Measurements from ENCODE around the gene LPIN3.

Gene LPIN3

DNA sequence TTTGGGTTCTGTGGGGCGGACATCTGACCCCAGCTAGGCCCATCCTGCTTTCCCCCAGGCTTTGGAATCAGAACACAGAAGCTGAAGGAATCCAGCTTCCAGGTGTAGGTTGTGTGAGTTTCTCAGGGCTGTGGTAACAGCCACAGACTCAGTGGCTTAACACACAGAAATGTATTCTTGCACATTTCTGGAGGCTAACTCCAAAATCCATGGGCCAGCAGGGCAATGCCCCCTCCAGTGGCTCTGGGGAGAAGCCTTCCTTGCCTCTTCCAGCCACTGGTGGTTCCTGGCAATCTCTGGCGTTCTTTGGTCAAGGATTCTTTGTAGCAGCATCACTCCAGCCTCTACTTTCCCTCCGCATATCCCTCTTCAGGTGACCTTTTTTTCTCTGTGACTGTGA is 27.3 kb downstream of the LPIN3 start:
- ChIA-PET CTCF (no interaction called here), POLR2A (no interaction called here)
- TF ChIP-seq, protein P1, sequence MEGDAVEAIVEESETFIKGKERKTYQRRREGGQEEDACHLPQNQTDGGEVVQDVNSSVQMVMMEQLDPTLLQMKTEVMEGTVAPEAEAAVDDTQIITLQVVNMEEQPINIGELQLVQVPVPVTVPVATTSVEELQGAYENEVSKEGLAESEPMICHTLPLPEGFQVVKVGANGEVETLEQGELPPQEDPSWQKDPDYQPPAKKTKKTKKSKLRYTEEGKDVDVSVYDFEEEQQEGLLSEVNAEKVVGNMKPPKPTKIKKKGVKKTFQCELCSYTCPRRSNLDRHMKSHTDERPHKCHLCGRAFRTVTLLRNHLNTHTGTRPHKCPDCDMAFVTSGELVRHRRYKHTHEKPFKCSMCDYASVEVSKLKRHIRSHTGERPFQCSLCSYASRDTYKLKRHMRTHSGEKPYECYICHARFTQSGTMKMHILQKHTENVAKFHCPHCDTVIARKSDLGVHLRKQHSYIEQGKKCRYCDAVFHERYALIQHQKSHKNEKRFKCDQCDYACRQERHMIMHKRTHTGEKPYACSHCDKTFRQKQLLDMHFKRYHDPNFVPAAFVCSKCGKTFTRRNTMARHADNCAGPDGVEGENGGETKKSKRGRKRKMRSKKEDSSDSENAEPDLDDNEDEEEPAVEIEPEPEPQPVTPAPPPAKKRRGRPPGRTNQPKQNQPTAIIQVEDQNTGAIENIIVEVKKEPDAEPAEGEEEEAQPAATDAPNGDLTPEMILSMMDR (IDR thresholded peaks at IDR 0.05; ENCODE audit: control extremely low read depth, extremely low read depth, low read depth, missing control alignments) = no peak
- no peak for DNase-seq (ENCODE audit: extremely low spot score)

DNA sequence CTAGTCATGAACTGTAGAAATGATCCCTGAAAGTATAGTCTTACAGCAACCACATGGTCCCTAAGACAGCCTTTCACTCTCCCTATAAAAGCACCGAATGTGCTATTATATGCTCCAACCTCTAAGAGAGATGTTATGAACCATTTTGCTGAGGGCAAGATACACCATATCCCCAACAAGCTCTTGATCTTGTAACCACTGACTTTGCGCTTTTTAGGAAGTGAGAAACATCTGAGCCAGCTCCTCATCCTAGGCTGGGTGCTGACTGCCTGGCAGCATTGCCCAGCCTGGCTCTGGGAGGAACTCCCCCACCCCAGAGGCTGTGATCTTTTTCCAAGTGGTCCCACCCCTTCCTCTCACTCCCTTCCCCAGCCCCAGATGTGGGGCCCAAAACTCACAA is 29.1 kb downstream of the LPIN3 start:
- TF ChIP-seq, protein P1 (IDR thresholded peaks at IDR 0.05; ENCODE audit: control extremely low read depth, extremely low read depth, low read depth, missing control alignments) = no peak
- ChIA-PET CTCF (interaction anchor here (0.7 to 1.2 kb wide), 2 partner anchors 18 to 30 kb away, joined by 3 to 4 read pairs; no protein-coding TSS in a partner anchor), POLR2A (no interaction called here)
- DNase-seq (ENCODE audit: extremely low spot score) = no peak

DNA sequence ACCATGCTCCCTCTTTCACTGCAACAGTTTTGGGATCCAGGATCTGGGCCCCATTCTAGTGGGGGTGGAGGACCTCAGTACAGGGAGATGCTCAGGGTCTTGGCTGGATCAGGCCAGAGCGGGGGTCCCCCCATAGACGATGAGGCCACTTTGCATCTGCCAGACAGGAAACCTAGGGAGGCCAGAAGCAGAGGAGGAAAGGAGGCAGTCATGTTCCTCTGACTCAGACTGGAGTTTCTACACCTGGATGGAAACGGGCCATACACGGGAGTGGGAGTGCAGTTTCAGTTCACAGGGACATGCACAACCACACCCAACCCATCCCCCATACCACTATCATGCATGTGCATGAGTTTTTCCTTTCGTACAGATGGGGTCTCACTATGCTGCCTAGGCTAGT is 29.6 kb downstream of the LPIN3 start:
- CTCF ChIA-PET = interaction anchor here (1.2 kb wide), 1 partner anchor 17 kb away, joined by 4 read pairs; no protein-coding TSS in a partner anchor

DNA sequence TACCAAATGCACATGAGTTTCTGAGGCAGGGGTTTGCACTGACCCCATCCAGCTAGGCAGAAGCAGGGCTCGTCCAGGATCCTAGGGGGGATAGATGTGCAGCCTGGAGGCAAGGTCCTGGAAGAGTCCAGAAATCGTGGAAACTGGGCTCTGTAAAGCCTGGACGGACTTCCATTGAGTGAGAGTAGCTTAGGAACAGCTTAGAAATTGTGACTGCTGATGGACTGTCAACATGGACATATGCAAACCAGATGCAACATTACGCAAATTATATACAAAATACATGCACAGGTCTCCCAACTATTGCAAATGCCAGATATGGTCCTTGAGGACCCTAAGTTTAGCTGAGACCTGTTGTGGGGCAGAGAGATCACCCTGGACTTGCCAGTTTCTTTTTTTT is 30.8 kb downstream of the LPIN3 start:
- POLR2A ChIA-PET = no interaction called here
- TF ChIP-seq, protein P1 (IDR thresholded peaks at IDR 0.05; ENCODE audit: control extremely low read depth, extremely low read depth, low read depth, missing control alignments) = no peak
- CTCF ChIA-PET = no interaction called here
- no peak for DNase-seq (ENCODE audit: extremely low spot score)

More for the DNA sequence above, 29.6 kb downstream of the LPIN3 start:
- DNase-seq (ENCODE audit: extremely low spot score) = no peak
- POLR2A ChIA-PET = no interaction called here
- TF ChIP-seq, protein P1 (IDR thresholded peaks at IDR 0.05; ENCODE audit: control extremely low read depth, extremely low read depth, low read depth, missing control alignments) = no peak

DNA sequence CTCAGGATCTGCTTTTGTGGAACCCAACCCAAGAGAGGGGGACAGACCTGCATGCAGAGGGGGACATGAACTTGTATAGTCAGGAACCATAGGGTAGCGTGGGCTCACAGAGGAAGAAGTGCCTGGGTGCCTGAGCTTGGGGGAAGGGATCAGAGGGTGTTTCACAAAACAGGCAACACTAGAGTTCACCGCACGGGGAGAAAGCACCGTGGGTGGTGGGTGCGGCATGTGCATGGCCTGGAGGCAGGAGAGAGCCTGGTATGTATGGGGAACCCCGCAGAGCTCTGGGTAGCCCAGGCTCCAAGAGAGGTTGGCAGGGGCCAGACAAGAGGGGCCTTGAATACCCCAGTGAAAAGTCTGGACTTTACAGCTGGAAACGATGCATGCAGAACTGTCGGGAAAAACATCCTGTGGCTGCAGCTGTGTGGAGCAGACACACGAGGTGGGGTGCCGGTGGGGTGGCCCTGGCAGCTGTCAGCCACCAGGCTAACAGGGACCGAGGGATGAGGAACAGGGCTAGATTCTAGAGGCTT is 32.7 kb downstream of the LPIN3 start:
- DNase-seq (ENCODE audit: extremely low spot score) = no peak
- TF ChIP-seq, protein P1 (IDR thresholded peaks at IDR 0.05; ENCODE audit: control extremely low read depth, extremely low read depth, low read depth, missing control alignments) = no peak
- CTCF ChIA-PET = interaction anchor here (0.9 kb wide), 1 partner anchor 10 kb away, joined by 3 read pairs; no protein-coding TSS in a partner anchor
- POLR2A ChIA-PET = no interaction called here

DNA sequence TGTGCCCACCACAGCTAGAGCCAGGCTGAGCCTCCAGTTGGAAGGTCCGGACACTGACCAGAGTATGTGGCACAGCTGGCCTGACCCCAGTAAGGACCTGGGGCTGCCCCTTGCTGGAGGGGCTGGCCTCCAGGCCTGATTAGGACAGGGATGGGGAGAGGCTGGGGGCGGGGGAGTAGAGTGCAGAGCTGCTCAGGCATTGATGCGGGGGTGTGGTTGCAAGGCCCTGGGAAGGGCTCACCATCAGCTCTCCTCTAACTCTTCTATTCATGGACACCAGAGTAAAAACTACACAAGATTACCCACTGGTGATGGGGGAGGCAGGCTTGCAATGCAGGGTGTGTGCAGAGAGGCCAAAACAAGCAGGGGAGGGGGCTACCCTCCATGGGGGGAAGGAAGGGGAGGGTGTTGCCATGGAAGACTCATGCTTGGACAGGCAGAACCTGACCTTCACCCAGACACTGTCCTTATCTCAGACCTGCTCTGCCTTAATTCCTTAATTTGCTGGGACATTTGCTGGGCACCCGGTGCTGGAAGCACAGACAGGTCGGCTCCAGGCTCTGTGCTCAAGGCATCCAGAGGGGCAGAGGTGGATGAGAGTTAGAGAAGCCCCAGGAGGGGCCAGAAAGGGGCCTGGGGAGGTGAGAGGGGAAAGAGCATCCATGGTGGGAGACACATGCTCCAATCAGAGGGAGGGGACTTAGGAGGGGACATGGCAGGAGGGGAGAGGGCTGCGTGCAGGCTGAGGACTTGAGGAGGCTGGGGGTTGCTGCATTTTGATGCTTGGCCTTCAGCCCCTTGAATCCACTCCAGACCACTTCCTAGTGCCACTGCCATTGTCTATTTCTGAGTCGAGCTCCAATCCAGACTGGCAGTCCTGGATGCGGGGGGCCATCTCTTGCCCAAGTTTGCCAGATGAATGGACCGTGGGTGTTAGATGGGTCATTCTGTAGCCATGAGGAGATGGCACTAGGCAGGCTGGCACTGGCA is 33.6 kb downstream of the LPIN3 start:
- ChIA-PET CTCF (interaction anchor here (0.7 to 0.9 kb wide), 2 partner anchors 11 to 18 kb away, joined by 3 read pairs; no protein-coding TSS in a partner anchor), POLR2A (no interaction called here)
- no peak for DNase-seq (ENCODE audit: extremely low spot score)
- TF ChIP-seq, protein P1 (IDR thresholded peaks at IDR 0.05; ENCODE audit: control extremely low read depth, extremely low read depth, low read depth, missing control alignments) = no peak

Data from GM10248 (cell line).